Measurements from ENCODE around the gene SSBP3.
"Not testable (repeated sequence)": the region's sequence is repeated elsewhere in the genome, so short reads cannot be mapped to it uniquely, and the experiment has no call there.

SSBP3 gene

GRCh38 chr1:54424398-54424797 lies 18.2 kb upstream of the SSBP3 start:
- no peak for DNase-seq (ENCODE audit: low spot score)
- no peak for TF ChIP-seq CTCF (IDR thresholded peaks at IDR 0.05; ENCODE audit: extremely low read depth, insufficient read depth, missing control alignments)
- in situ Hi-C loops (cut with MboI; ENCODE audit: low pct_unique_long_range_greater_than_20kb, low sequenced_read_pairs, unreplicated experiment), result no loop called here

GRCh38 chr1:54421101-54421504 lies 14.9 kb upstream of the SSBP3 start:
- no peak for DNase-seq (ENCODE audit: low spot score)
- TF ChIP-seq CTCF (IDR thresholded peaks at IDR 0.05; ENCODE audit: extremely low read depth, insufficient read depth, missing control alignments), result no peak
- in situ Hi-C loops (cut with MboI; ENCODE audit: low pct_unique_long_range_greater_than_20kb, low sequenced_read_pairs, unreplicated experiment), result no loop called here

GRCh38 chr1:54418598-54418997 lies 12.4 kb upstream of the SSBP3 start:
- DNase-seq (ENCODE audit: low spot score), result not testable (repeated sequence)
- in situ Hi-C loops (cut with MboI; ENCODE audit: low pct_unique_long_range_greater_than_20kb, low sequenced_read_pairs, unreplicated experiment), result loop anchor here (10.0 kb wide), 1 partner anchor 56 kb away; no protein-coding TSS in a partner anchor

GRCh38 chr1:54417123-54417522 lies 10.9 kb upstream of the SSBP3 start:
- in situ Hi-C loops (cut with MboI; ENCODE audit: low pct_unique_long_range_greater_than_20kb, low sequenced_read_pairs, unreplicated experiment), result loop anchor here (10.0 kb wide), 1 partner anchor 58 kb away; no protein-coding TSS in a partner anchor
- DNase-seq (ENCODE audit: low spot score), result no peak
- no peak for TF ChIP-seq CTCF (IDR thresholded peaks at IDR 0.05; ENCODE audit: extremely low read depth, insufficient read depth, missing control alignments)

- in situ Hi-C loops (cut with MboI; ENCODE audit: low pct_unique_long_range_greater_than_20kb, low sequenced_read_pairs, unreplicated experiment), result loop anchor here (10.0 kb wide), 1 partner anchor 58 kb away; no protein-coding TSS in a partner anchor
- DNase-seq (ENCODE audit: low spot score), result no peak
- no peak for TF ChIP-seq CTCF (IDR thresholded peaks at IDR 0.05; ENCODE audit: extremely low read depth, insufficient read depth, missing control alignments)
These were observed 10.2 kb upstream of the SSBP3 start for GRCh38 chr1:54416435-54416834.

GRCh38 chr1:54415991-54416390 lies 9.8 kb upstream of the SSBP3 start:
- in situ Hi-C loops (cut with MboI; ENCODE audit: low pct_unique_long_range_greater_than_20kb, low sequenced_read_pairs, unreplicated experiment), result loop anchor here (10.0 kb wide), 1 partner anchor 59 kb away; no protein-coding TSS in a partner anchor
- DNase-seq (ENCODE audit: low spot score), result no peak
- TF ChIP-seq CTCF (IDR thresholded peaks at IDR 0.05; ENCODE audit: extremely low read depth, insufficient read depth, missing control alignments), result no peak

- DNase-seq (ENCODE audit: low spot score), result no peak
- in situ Hi-C loops (cut with MboI; ENCODE audit: low pct_unique_long_range_greater_than_20kb, low sequenced_read_pairs, unreplicated experiment), result loop anchor here (10.0 kb wide), 1 partner anchor 59 kb away; no protein-coding TSS in a partner anchor
- TF ChIP-seq CTCF (IDR thresholded peaks at IDR 0.05; ENCODE audit: extremely low read depth, insufficient read depth, missing control alignments), result no peak
These were observed 9.3 kb upstream of the SSBP3 start for GRCh38 chr1:54415533-54415932.

All from GM13977 (cell line).